ENCODE measurements around the gene BICDL2. TPM values are rescaled to one million over a fixed set of nuclear protein-coding genes. Genes with fewer than 3 reads are reported as not detected.

Gene BICDL2
- total RNA-seq, 1 donor from 2014 or later = 5.1 TPM

- Mint-ChIP-seq H3K9me3 (no peaks in the 10 kb centered on the region), H3K4me3 (no peak overlapping the region), H3K36me3 (no peaks in the 10 kb centered on the region), H3K4me1 (peaks cover 7% of the 10 kb centered on the region), H3K27ac (no peak overlapping the region), H3K27me3 (ENCODE audit: low read depth) (peaks cover 88% of the 10 kb centered on the region)
- no peak for DNase-seq (ENCODE audit: low spot score in 2 of 2, unreplicated experiment in 2 of 2)
- TF ChIP-seq CTCF (IDR thresholded peaks at IDR 0.05; ENCODE audit: unreplicated experiment) = no peak
Measured at GRCh38 chr16:3042376-3042775, 5.6 kb upstream of the BICDL2 start.

GRCh38 chr16:3038896-3039295, 2.2 kb upstream of the BICDL2 start:
- Mint-ChIP-seq H3K4me1 (peaks cover 4% of the 10 kb centered on the region), H3K9me3 (no peaks in the 10 kb centered on the region), H3K27ac (no peak overlapping the region), H3K4me3 (no peak overlapping the region), H3K27me3 (ENCODE audit: low read depth) (peaks cover 84% of the 10 kb centered on the region), H3K36me3 (no peaks in the 10 kb centered on the region)
- DNase-seq (ENCODE audit: low spot score in 2 of 2, unreplicated experiment in 2 of 2) = no peak
- TF ChIP-seq CTCF (IDR thresholded peaks at IDR 0.05; ENCODE audit: unreplicated experiment) = no peak

GRCh38 chr16:3038256-3038655, 1.5 kb upstream of the BICDL2 start:
- Mint-ChIP-seq H3K27me3 (ENCODE audit: low read depth) (peaks cover 84% of the 10 kb centered on the region), H3K4me3 (no peak overlapping the region), H3K36me3 (no peaks in the 10 kb centered on the region), H3K4me1 (peaks cover 4% of the 10 kb centered on the region), H3K9me3 (no peaks in the 10 kb centered on the region), H3K27ac (no peak overlapping the region)
- no peak for TF ChIP-seq CTCF (IDR thresholded peaks at IDR 0.05; ENCODE audit: unreplicated experiment)
- no peak for DNase-seq (ENCODE audit: low spot score in 2 of 2, unreplicated experiment in 2 of 2)

- no peaks in the 10 kb centered on the region for H3K9me3 Mint-ChIP-seq
- no peak overlapping the region for H3K27ac Mint-ChIP-seq
- H3K4me1 Mint-ChIP-seq = peaks cover 6% of the 10 kb centered on the region
- no peaks in the 10 kb centered on the region for H3K36me3 Mint-ChIP-seq
- H3K27me3 Mint-ChIP-seq (ENCODE audit: low read depth) = peaks cover 80% of the 10 kb centered on the region
- H3K4me3 Mint-ChIP-seq = peak overlapping the region; percentile 53
- no peak for TF ChIP-seq CTCF (IDR thresholded peaks at IDR 0.05; ENCODE audit: unreplicated experiment)
- DNase-seq (ENCODE audit: low spot score in 2 of 2, unreplicated experiment in 2 of 2) = no peak
Measured at GRCh38 chr16:3035972-3036725, 595 bp downstream of the BICDL2 start.

GRCh38 chr16:3035289-3035971, 1.3 kb downstream of the BICDL2 start:
- H3K36me3 Mint-ChIP-seq = no peaks in the 10 kb centered on the region
- H3K4me3 Mint-ChIP-seq = peak overlapping the region; percentile 53
- peaks cover 7% of the 10 kb centered on the region for H3K4me1 Mint-ChIP-seq
- H3K9me3 Mint-ChIP-seq = no peaks in the 10 kb centered on the region
- H3K27me3 Mint-ChIP-seq (ENCODE audit: low read depth) = peaks cover 76% of the 10 kb centered on the region
- DNase-seq (ENCODE audit: low spot score in 2 of 2, unreplicated experiment in 2 of 2) = no peak
- TF ChIP-seq CTCF (IDR thresholded peaks at IDR 0.05; ENCODE audit: unreplicated experiment) = no peak
- no peak overlapping the region for H3K27ac Mint-ChIP-seq

All from mesothelial cell of epicardium (in vitro differentiated cells).